Mesothelial cell of epicardium (in vitro differentiated cells): Measurements from ENCODE around the gene TAF1C. TPM values are rescaled to one million over a fixed set of nuclear protein-coding genes. Genes with fewer than 3 reads are reported as not detected.

ENCODE experiments used
- DNase-seq, 2 experiments: peaks; one replicate each; pipeline ENCODE4 v3.0.0; 2021; ENCODE audit warnings: low spot score in 2 of 2; ENCODE audit not compliant: unreplicated experiment in 2 of 2
- H3K27ac Mint-ChIP-seq: 2 replicates; pipeline ENCODE4 v1.8.0; 2021; ENCODE audit warnings: mixed read lengths
- H3K27me3 Mint-ChIP-seq: 2 replicates; pipeline ENCODE4 v1.8.0; 2021; ENCODE audit warnings: low read depth, mixed read lengths
- H3K36me3 Mint-ChIP-seq: 2 replicates; pipeline ENCODE4 v1.8.0; 2021; ENCODE audit warnings: mixed read lengths
- H3K4me1 Mint-ChIP-seq: 2 replicates; pipeline ENCODE4 v1.8.0; 2021; ENCODE audit warnings: mixed read lengths
- H3K4me3 Mint-ChIP-seq: 2 replicates; pipeline ENCODE4 v1.8.0; 2021; ENCODE audit warnings: mild to moderate bottlenecking, moderate library complexity, mixed read lengths
- H3K9me3 Mint-ChIP-seq: 2 replicates; pipeline ENCODE4 v1.8.0; 2021; ENCODE audit warnings: mixed read lengths
- CTCF ChIP-seq: fragments of 200-600 bp; sonication (generic); IDR thresholded peaks from one replicate; pipeline ENCODE4 v1.5.0; 2021; ENCODE audit warnings: antibody characterized with exemption; ENCODE audit not compliant: unreplicated experiment
- total RNA-seq: library from RNA; stranded (reverse); gene quantifications from 3 replicates; pipeline ENCODE4 v1.2.1, GENCODE V29; 2021

The TAF1C gene
- total RNA-seq, 1 donor from 2014 or later, result 88.6 TPM

DNA sequence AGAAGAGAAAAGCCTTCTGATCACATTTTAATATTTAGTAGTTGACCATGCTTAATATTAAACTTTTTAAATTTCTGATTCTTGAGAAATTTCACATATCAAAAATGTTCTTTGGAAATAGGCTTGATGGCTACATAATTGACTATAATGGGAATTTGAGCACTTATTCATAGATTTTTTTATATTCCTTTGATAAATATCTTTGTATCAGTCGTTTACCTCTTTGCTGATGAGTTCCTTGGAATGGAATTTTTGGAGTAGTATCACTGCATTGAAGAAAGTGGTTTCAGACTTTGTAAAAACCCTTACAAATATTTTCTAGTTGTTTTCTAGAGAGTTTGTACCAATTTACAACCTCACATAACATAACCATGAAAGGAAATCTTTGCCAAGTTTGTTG is 27.1 kb downstream of the TAF1C start:
- no peak overlapping the region for H3K4me3 Mint-ChIP-seq
- H3K27ac Mint-ChIP-seq, result no peak overlapping the region
- DNase-seq, result no peak
- no peak for TF ChIP-seq CTCF
- peaks cover 14% of the 10 kb centered on the region for H3K27me3 Mint-ChIP-seq
- H3K36me3 Mint-ChIP-seq, result no peaks in the 10 kb centered on the region
- peaks cover 3% of the 10 kb centered on the region for H3K9me3 Mint-ChIP-seq
- H3K4me1 Mint-ChIP-seq, result peaks cover 2% of the 10 kb centered on the region

DNA sequence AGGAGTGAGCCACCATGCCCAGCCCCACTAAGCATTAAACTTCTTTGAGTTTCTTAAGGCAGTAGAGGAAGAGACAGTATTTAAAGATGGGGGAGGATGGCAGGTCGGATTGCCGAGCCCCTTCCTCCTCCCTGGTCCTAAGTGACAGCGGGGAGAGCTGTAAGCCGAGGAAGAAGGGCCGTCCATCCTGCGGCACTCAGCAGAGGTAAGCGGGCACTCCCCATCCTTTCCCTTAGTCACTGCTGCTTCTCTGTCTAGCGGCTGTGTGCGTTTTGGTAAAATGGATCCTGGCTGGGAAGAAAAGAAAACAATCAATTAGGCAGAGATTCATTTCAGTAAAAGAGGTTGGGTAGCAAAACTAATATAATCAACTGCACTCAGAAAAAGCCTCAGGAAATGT is 27.9 kb downstream of the TAF1C start:
- no peak overlapping the region for H3K4me3 Mint-ChIP-seq
- H3K4me1 Mint-ChIP-seq, result peaks cover 2% of the 10 kb centered on the region
- TF ChIP-seq CTCF, result no peak
- no peak for DNase-seq
- no peak overlapping the region for H3K27ac Mint-ChIP-seq
- H3K9me3 Mint-ChIP-seq, result peaks cover 3% of the 10 kb centered on the region
- H3K36me3 Mint-ChIP-seq, result no peaks in the 10 kb centered on the region
- peaks cover 8% of the 10 kb centered on the region for H3K27me3 Mint-ChIP-seq

DNA sequence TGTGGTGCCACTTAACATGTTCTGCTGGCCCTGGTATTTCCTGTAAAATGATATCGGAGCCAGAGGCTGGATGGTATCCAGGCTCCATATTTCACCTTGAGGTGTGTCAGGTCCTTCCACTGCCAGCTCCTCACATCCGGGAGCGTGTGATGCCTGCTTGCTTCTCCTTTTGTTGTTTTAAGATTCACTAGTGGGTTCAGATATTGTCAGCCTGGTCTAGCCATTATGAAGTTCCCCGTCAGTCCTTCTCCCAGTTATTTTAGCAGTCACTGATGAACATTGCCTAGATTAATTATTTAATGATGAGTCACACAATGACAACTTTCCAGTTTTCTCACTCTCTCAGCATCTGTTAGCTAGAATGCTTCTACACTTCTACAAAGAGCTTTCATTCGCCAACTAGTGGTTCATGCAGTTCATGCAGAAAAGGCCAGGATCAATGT is 30.5 kb downstream of the TAF1C start:
- Mint-ChIP-seq H3K4me1 (peaks cover 2% of the 10 kb centered on the region), H3K27me3 (peaks cover 8% of the 10 kb centered on the region), H3K4me3 (no peak overlapping the region), H3K27ac (no peak overlapping the region), H3K36me3 (no peaks in the 10 kb centered on the region), H3K9me3 (peaks cover 3% of the 10 kb centered on the region)
- no peak for TF ChIP-seq CTCF
- DNase-seq, result no peak

DNA sequence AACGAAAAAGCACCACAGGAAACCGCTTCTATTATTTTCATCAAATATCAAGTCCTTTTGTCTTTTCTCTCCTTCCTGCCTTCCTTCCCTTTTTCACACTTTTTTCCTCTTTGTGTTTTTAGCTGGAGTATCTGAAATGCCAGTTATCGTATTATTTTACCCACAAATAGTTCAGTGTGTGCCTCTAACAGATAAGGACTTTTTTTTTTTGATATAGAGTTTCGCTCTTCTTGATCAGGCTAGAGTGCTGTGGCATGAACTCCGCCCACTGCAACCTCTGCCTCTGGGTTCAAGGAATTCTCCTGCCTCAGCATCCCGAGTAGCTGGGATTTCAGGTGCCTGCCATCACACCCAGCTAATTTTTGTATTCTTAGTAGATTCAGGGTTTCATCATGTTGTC is 31.1 kb downstream of the TAF1C start:
- Mint-ChIP-seq H3K9me3 (peaks cover 3% of the 10 kb centered on the region), H3K4me3 (no peak overlapping the region), H3K27me3 (peaks cover 8% of the 10 kb centered on the region), H3K27ac (no peak overlapping the region), H3K36me3 (no peaks in the 10 kb centered on the region), H3K4me1 (peaks cover 7% of the 10 kb centered on the region)
- TF ChIP-seq CTCF, result no peak
- no peak for DNase-seq

DNA sequence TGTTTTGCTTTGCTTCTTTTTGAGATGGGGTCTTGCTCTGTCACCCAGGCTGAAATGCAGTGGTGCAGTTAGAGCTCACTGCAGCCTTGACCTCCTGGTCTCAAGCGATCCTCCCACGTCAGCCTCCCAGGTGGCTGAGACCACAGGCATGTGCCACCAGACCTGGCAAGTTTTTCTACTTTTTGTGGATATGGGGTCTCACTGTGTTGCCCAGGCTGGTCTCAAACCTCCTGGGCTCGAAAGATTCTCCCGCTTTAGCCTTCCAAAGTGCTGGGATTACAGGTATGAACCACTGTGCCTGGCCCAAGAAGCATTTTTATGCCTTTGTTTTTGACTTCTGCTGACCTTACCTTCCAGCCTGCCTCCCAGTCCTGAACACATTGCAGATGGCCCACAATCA is 31.6 kb downstream of the TAF1C start:
- peaks cover 8% of the 10 kb centered on the region for H3K27me3 Mint-ChIP-seq
- peaks cover 9% of the 10 kb centered on the region for H3K4me1 Mint-ChIP-seq
- DNase-seq, result no peak
- no peaks in the 10 kb centered on the region for H3K36me3 Mint-ChIP-seq
- H3K27ac Mint-ChIP-seq, result no peak overlapping the region
- no peak for TF ChIP-seq CTCF
- peaks cover 3% of the 10 kb centered on the region for H3K9me3 Mint-ChIP-seq
- H3K4me3 Mint-ChIP-seq, result no peak overlapping the region

- H3K9me3 Mint-ChIP-seq, result peaks cover 3% of the 10 kb centered on the region
- no peaks in the 10 kb centered on the region for H3K36me3 Mint-ChIP-seq
- TF ChIP-seq CTCF, result no peak
- peaks cover 10% of the 10 kb centered on the region for H3K4me1 Mint-ChIP-seq
- no peak for DNase-seq
- H3K27ac Mint-ChIP-seq, result no peak overlapping the region
- H3K27me3 Mint-ChIP-seq, result peaks cover 4% of the 10 kb centered on the region
- H3K4me3 Mint-ChIP-seq, result no peak overlapping the region
Observed at GRCh38 chr16:84153660-84154214, 33.1 kb downstream of the TAF1C start.
